HepG2 (cell line): ENCODE results near the gene ABO. TPM values are rescaled to one million over a fixed set of nuclear protein-coding genes. Genes with fewer than 3 reads are reported as not detected.
A peak's percentile ranks its signal among the peaks of the same experiment; 100 is the strongest.

ENCODE experiments used
- BORCS8-MEF2B ChIP-seq: sonication (generic); formaldehyde crosslinking; IDR thresholded peaks from 2 replicates; pipeline ENCODE4 v1.8.0; 2022; ENCODE audit warnings: mild to moderate bottlenecking, missing genetic modification reagents
- DNMT3B ChIP-seq: conservative IDR thresholded peaks from 2 replicates; pipeline ENCODE4 v1.6.1; 2016; ENCODE audit warnings: missing biosample characterization, control low read depth
- FOXK1 ChIP-seq: sonication (generic); formaldehyde crosslinking; IDR thresholded peaks from 2 replicates; pipeline ENCODE4 v1.4.0; 2020; ENCODE audit warnings: low read depth, missing genetic modification reagents, borderline replicate concordance
- MED1 ChIP-seq: sonication (generic); formaldehyde crosslinking; IDR thresholded peaks from 2 replicates; pipeline ENCODE4 v1.4.0; 2020; ENCODE audit warnings: missing genetic modification reagents
- MTA1 ChIP-seq: sonication (generic); formaldehyde crosslinking; IDR thresholded peaks from 2 replicates; pipeline ENCODE4 v1.4.0; 2020; ENCODE audit warnings: missing genetic modification reagents, mild to moderate bottlenecking, borderline replicate concordance
- NFYC ChIP-seq: IDR thresholded peaks from 2 replicates; pipeline ENCODE4 v1.6.1; 2016; ENCODE audit warnings: missing genetic modification reagents, missing compliant biosample characterization
- NR2F1 ChIP-seq, 2 experiments: fragments of 450-650 bp in 1 of 2; formaldehyde crosslinking in 1 of 2; IDR thresholded peaks; 2 replicates each; pipeline versions ENCODE4 v1.5.0 to v1.6.1; 2016 to 2020; ENCODE audit warnings: mild to moderate bottlenecking in 1 of 2, missing compliant biosample characterization in 1 of 2, missing genetic modification reagents in 1 of 2, moderate library complexity in 1 of 2
- SATB2 ChIP-seq: sonication (generic); formaldehyde crosslinking; IDR thresholded peaks from 2 replicates; pipeline ENCODE4 v1.5.0; 2020; ENCODE audit warnings: missing genetic modification reagents
- SIX4 ChIP-seq: sonication (generic); formaldehyde crosslinking; IDR thresholded peaks from 2 replicates; pipeline ENCODE4 v1.4.0; 2020; ENCODE audit warnings: missing genetic modification reagents
- SP5 ChIP-seq: IDR thresholded peaks from 2 replicates; pipeline ENCODE4 v1.6.1; 2016; ENCODE audit warnings: low read depth, borderline replicate concordance
- SRY ChIP-seq: sonication (generic); formaldehyde crosslinking; IDR thresholded peaks from 2 replicates; pipeline ENCODE4 v1.8.0; 2022; ENCODE audit warnings: mild to moderate bottlenecking, missing genetic modification reagents
- TBL1XR1 ChIP-seq: fragments of 150-350 bp; IDR thresholded peaks from 2 replicates; pipeline ENCODE4 v1.6.1; 2014; ENCODE audit warnings: borderline replicate concordance, low read length; ENCODE audit not compliant: partially characterized antibody
- TEAD2 ChIP-seq: sonication (generic); formaldehyde crosslinking; IDR thresholded peaks from 2 replicates; pipeline ENCODE4 v1.9.0; 2021; ENCODE audit warnings: missing genetic modification reagents
- ZBTB7B ChIP-seq: sonication (generic); formaldehyde crosslinking; IDR thresholded peaks from 2 replicates; pipeline ENCODE4 v1.4.0; 2020; ENCODE audit warnings: missing genetic modification reagents
- ZNF207 ChIP-seq: fragments of 450-650 bp; IDR thresholded peaks from 2 replicates; pipeline ENCODE4 v1.6.1; 2016; ENCODE audit warnings: antibody characterized with exemption, borderline replicate concordance
- ZNF317 ChIP-seq: sonication (generic); formaldehyde crosslinking; IDR thresholded peaks from 2 replicates; pipeline ENCODE4 v1.5.0; 2020; ENCODE audit warnings: mild to moderate bottlenecking, missing genetic modification reagents
- ZNF354B ChIP-seq: sonication (generic); formaldehyde crosslinking; IDR thresholded peaks from 2 replicates; pipeline ENCODE4 v1.8.0; 2022; ENCODE audit warnings: mild to moderate bottlenecking, missing genetic modification reagents
- ZNF367 ChIP-seq: sonication (generic); formaldehyde crosslinking; IDR thresholded peaks from 2 replicates; pipeline ENCODE4 v1.4.0; 2020; ENCODE audit warnings: missing genetic modification reagents, borderline replicate concordance
- ZNF746 ChIP-seq: sonication (generic); formaldehyde crosslinking; IDR thresholded peaks from 2 replicates; pipeline ENCODE4 v1.8.0; 2022; ENCODE audit warnings: mild to moderate bottlenecking, missing genetic modification reagents
- polyA plus RNA-seq, 8 experiments: library from polyadenylated mRNA; depleted of rRNA in 3 of 8; stranded (reverse) in 7 of 8; unstranded in 1 of 8; fragments of >200 nt; fragmentation: Illumina TruSeq in 4 of 8; extraction: Trizol in 4 of 8; gene quantifications; 2 replicates each; pipeline versions ENCODE4 v1.2.1 to v1.2.3, GENCODE V29; 2011 to 2016; ENCODE audit warnings: low read depth in 4 of 8, missing spikeins in 1 of 8, mixed read lengths in 1 of 8; ENCODE audit not compliant: insufficient read depth in 1 of 8
- total RNA-seq, 5 experiments: library from RNA; depleted of rRNA; stranded (reverse); fragments of >200 nt; fragmentation: Illumina TruSeq; extraction: Trizol; gene quantifications; 2 replicates each; pipeline ENCODE4 v1.2.3, GENCODE V29; 2016; ENCODE audit warnings: low read depth in 1 of 5
- TF ChIP-seq, protein P1 (sequence below), 2 experiments: IDR thresholded peaks; 2 replicates each; pipeline ENCODE4 v1.6.1; 2011 to 2012; ENCODE audit warnings: low read length in 2 of 2, borderline replicate concordance in 1 of 2, low read depth in 1 of 2, mild to moderate bottlenecking in 1 of 2, moderate library complexity in 1 of 2
- TF ChIP-seq, protein P2 (sequence below): IDR thresholded peaks from 2 replicates; pipeline ENCODE4 v1.6.1; 2018; ENCODE audit warnings: missing genetic modification reagents
- TF ChIP-seq, protein P3 (sequence below): IDR thresholded peaks from 2 replicates; pipeline ENCODE4 v1.6.1; 2012; ENCODE audit warnings: low read length, improper control_type of control experiment
- TF ChIP-seq, protein P4 (sequence below): IDR thresholded peaks from 2 replicates; pipeline ENCODE4 v1.6.1; 2016; ENCODE audit warnings: low read depth, borderline replicate concordance

Gene ABO
- total and polyA plus RNA-seq, 2 of the 13 experiments (the other 11 are each of a cell fraction or from before 2014, with no cell fraction given) = not detected

DNA sequence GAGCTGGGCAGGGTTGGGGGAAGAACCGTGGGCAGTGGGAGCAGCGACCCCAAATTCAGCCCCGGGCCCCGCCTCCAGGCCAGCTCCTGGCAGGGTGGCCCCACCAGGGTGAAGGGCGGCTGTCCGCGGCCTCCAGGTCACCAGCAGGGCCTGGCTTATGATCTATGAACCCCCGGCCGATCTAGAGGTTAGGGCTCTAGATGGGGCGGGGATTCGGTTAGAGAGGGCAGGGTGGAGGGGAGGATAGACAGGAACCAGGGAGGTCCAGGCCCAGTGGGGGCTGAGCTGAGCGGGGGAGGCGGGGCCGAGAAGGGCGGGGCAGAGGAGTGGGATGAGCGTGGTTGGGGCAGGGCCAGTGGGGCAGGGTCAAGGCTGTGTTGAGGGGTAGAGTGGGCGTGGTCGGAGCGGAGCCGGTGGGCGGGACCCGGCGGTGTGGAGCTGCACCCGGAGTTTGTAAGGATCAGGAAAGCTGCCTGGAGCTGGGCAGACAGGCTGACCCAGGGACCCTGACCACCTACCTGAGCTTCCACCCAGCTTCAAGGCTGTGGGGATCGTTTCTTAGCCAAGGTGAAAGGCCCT, 36.6 kb downstream of the ABO start (continued):
- no peak for TF ChIP-seq ZNF746 (CRISPR knock-in tag)
- no peak for TF ChIP-seq SIX4 (CRISPR knock-in tag)
- no peak for TF ChIP-seq ZNF207
- TF ChIP-seq SATB2 (CRISPR knock-in tag) = no peak
- peak; percentile 18; the same call in 1 of the 2 replicates for TF ChIP-seq NFYC (CRISPR knock-in tag)
- TF ChIP-seq DNMT3B = no peak
- TF ChIP-seq, protein P1, sequence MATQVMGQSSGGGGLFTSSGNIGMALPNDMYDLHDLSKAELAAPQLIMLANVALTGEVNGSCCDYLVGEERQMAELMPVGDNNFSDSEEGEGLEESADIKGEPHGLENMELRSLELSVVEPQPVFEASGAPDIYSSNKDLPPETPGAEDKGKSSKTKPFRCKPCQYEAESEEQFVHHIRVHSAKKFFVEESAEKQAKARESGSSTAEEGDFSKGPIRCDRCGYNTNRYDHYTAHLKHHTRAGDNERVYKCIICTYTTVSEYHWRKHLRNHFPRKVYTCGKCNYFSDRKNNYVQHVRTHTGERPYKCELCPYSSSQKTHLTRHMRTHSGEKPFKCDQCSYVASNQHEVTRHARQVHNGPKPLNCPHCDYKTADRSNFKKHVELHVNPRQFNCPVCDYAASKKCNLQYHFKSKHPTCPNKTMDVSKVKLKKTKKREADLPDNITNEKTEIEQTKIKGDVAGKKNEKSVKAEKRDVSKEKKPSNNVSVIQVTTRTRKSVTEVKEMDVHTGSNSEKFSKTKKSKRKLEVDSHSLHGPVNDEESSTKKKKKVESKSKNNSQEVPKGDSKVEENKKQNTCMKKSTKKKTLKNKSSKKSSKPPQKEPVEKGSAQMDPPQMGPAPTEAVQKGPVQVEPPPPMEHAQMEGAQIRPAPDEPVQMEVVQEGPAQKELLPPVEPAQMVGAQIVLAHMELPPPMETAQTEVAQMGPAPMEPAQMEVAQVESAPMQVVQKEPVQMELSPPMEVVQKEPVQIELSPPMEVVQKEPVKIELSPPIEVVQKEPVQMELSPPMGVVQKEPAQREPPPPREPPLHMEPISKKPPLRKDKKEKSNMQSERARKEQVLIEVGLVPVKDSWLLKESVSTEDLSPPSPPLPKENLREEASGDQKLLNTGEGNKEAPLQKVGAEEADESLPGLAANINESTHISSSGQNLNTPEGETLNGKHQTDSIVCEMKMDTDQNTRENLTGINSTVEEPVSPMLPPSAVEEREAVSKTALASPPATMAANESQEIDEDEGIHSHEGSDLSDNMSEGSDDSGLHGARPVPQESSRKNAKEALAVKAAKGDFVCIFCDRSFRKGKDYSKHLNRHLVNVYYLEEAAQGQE (IDR thresholded peaks at IDR 0.05; ENCODE audit: borderline replicate concordance in 1 of 2, low read depth in 1 of 2, low read length in 2 of 2) = no peak
- no peak for TF ChIP-seq TEAD2 (CRISPR knock-in tag)
- TF ChIP-seq, protein P2, sequence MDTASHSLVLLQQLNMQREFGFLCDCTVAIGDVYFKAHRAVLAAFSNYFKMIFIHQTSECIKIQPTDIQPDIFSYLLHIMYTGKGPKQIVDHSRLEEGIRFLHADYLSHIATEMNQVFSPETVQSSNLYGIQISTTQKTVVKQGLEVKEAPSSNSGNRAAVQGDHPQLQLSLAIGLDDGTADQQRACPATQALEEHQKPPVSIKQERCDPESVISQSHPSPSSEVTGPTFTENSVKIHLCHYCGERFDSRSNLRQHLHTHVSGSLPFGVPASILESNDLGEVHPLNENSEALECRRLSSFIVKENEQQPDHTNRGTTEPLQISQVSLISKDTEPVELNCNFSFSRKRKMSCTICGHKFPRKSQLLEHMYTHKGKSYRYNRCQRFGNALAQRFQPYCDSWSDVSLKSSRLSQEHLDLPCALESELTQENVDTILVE (CRISPR knock-in tag) = no peak
- TF ChIP-seq ZNF317 (CRISPR knock-in tag) = no peak
- TF ChIP-seq ZNF367 (CRISPR knock-in tag) = no peak
- TF ChIP-seq ZNF354B (CRISPR knock-in tag) = no peak
- TF ChIP-seq SP5 (CRISPR knock-in tag) = peak; percentile 81
- TF ChIP-seq BORCS8-MEF2B (CRISPR knock-in tag) = no peak
- TF ChIP-seq MTA1 (CRISPR knock-in tag) = 0 out of 2 replicates have a peak, but pooled peaks have one; percentile 32
- no peak for TF ChIP-seq SRY (CRISPR knock-in tag)
- TF ChIP-seq, protein P3, sequence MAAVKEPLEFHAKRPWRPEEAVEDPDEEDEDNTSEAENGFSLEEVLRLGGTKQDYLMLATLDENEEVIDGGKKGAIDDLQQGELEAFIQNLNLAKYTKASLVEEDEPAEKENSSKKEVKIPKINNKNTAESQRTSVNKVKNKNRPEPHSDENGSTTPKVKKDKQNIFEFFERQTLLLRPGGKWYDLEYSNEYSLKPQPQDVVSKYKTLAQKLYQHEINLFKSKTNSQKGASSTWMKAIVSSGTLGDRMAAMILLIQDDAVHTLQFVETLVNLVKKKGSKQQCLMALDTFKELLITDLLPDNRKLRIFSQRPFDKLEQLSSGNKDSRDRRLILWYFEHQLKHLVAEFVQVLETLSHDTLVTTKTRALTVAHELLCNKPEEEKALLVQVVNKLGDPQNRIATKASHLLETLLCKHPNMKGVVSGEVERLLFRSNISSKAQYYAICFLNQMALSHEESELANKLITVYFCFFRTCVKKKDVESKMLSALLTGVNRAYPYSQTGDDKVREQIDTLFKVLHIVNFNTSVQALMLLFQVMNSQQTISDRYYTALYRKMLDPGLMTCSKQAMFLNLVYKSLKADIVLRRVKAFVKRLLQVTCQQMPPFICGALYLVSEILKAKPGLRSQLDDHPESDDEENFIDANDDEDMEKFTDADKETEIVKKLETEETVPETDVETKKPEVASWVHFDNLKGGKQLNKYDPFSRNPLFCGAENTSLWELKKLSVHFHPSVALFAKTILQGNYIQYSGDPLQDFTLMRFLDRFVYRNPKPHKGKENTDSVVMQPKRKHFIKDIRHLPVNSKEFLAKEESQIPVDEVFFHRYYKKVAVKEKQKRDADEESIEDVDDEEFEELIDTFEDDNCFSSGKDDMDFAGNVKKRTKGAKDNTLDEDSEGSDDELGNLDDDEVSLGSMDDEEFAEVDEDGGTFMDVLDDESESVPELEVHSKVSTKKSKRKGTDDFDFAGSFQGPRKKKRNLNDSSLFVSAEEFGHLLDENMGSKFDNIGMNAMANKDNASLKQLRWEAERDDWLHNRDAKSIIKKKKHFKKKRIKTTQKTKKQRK = no peak
- TF ChIP-seq, protein P4, sequence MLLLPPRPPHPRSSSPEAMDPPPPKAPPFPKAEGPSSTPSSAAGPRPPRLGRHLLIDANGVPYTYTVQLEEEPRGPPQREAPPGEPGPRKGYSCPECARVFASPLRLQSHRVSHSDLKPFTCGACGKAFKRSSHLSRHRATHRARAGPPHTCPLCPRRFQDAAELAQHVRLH (CRISPR knock-in tag) = 0 out of 2 replicates have a peak, but pooled peaks have one; percentile 45
- TF ChIP-seq ZBTB7B (CRISPR knock-in tag) = peak; percentile 69
- peak; percentile 40 to 54; a peak in 2 of 4 replicates for TF ChIP-seq NR2F1 (CRISPR knock-in tag; IDR thresholded peaks at IDR 0.05)
- TF ChIP-seq MED1 (CRISPR knock-in tag) = peak; percentile 17; the same call in 1 of the 2 replicates
- TF ChIP-seq FOXK1 (CRISPR knock-in tag) = 0 out of 2 replicates have a peak, but pooled peaks have one; percentile 15
- TF ChIP-seq TBL1XR1 = no peak
